Ascending aorta (tissue), 2 donors: ENCODE data around the gene MPV17. TPM values are rescaled to one million over a fixed set of nuclear protein-coding genes. Genes with fewer than 3 reads are reported as not detected.

Experiments
- DNase-seq, 2 donors: peaks; one replicate each; pipeline ENCODE4 v3.0.0-alpha.2; 2019; ENCODE audit warnings: low spot score in 2 of 2
- H3K27ac ChIP-seq, 2 donors: fragments of 200-600 bp; sonication (generic); one replicate each; pipeline ENCODE4 v1.5.1; 2016 to 2017; ENCODE audit warnings: mild to moderate bottlenecking in 1 of 2
- H3K27me3 ChIP-seq: fragments of 200-600 bp; sonication (generic); one replicate; pipeline ENCODE4 v1.5.1; 2017
- H3K36me3 ChIP-seq, 2 donors: fragments of 200-600 bp; sonication (generic); one replicate each; pipeline ENCODE4 v1.5.1; 2016
- H3K4me1 ChIP-seq, 2 donors: fragments of 200-600 bp; sonication (generic); one replicate each; pipeline ENCODE4 v1.5.1; 2016 to 2017; ENCODE audit warnings: mild to moderate bottlenecking in 1 of 2
- H3K4me3 ChIP-seq, 2 donors: fragments of 200-600 bp; sonication (generic); one replicate each; pipeline ENCODE4 v1.5.1; 2016 to 2017; ENCODE audit warnings: mild to moderate bottlenecking in 1 of 2
- H3K9me3 ChIP-seq, 2 donors: fragments of 200-600 bp; sonication (generic); one replicate each; pipeline ENCODE4 v1.5.1; 2016
- CTCF ChIP-seq, 3 experiments: fragments of 200-600 bp in 2 of 3; fragments of 450-650 bp in 1 of 3; sonication (generic) in 2 of 3; IDR thresholded peaks; one replicate each; pipeline ENCODE4 v1.5.1; 2016 to 2019; ENCODE audit warnings: antibody characterized with exemption in 3 of 3, mild to moderate bottlenecking in 1 of 3, moderate library complexity in 1 of 3
- intact Hi-C: fragments of 100-400 bp; cut with DNase I; formaldehyde crosslinking; loops from one replicate; pipeline ENCODE4 v1.15.1; 2023
- total RNA-seq: library from RNA; depleted of rRNA; stranded (reverse); fragments of >200 nt; gene quantifications from one replicate; pipeline ENCODE4 v1.1.0, GENCODE V29; 2016

The MPV17 gene
- total RNA-seq, 1 donor from 2014 or later, result 239 TPM

GRCh38 chr2:27298391-27299080, 24.4 kb downstream of the MPV17 start:
- Histone ChIP-seq H3K9me3 (no peaks in the 10 kb centered on the region), H3K36me3 (no peaks in the 10 kb centered on the region), H3K4me3 (no peak overlapping the region), H3K4me1 (peaks cover 0 to 4% of the 10 kb centered on the region in 2 donors), H3K27ac (no peak overlapping the region), H3K27me3 (no peaks in the 10 kb centered on the region)
- TF ChIP-seq CTCF (IDR thresholded peaks at IDR 0.05), result no peak
- no peak for DNase-seq
- intact Hi-C loops, result no loop called here

- Histone ChIP-seq H3K27ac (no peak overlapping the region), H3K9me3 (no peaks in the 10 kb centered on the region), H3K27me3 (no peaks in the 10 kb centered on the region), H3K4me3 (no peak overlapping the region), H3K36me3 (no peaks in the 10 kb centered on the region), H3K4me1 (no peaks in the 10 kb centered on the region)
- DNase-seq, result no peak
- intact Hi-C loops, result no loop called here
- TF ChIP-seq CTCF (IDR thresholded peaks at IDR 0.05), result no peak
Observed at GRCh38 chr2:27297195-27297594, 25.7 kb downstream of the MPV17 start.

- TF ChIP-seq CTCF (IDR thresholded peaks at IDR 0.05), result no peak
- H3K9me3 ChIP-seq, result no peaks in the 10 kb centered on the region
- no peaks in the 10 kb centered on the region for H3K36me3 ChIP-seq
- DNase-seq, result no peak
- intact Hi-C loops, result no loop called here
- H3K27ac ChIP-seq, result no peak overlapping the region
- H3K27me3 ChIP-seq, result no peaks in the 10 kb centered on the region
- H3K4me3 ChIP-seq, result no peak overlapping the region
- H3K4me1 ChIP-seq, result no peaks in the 10 kb centered on the region
Observed at GRCh38 chr2:27296481-27296880, 26.4 kb downstream of the MPV17 start.

GRCh38 chr2:27294928-27295327, 28.0 kb downstream of the MPV17 start:
- Histone ChIP-seq H3K4me3 (no peak overlapping the region), H3K36me3 (no peaks in the 10 kb centered on the region), H3K27me3 (no peaks in the 10 kb centered on the region), H3K9me3 (no peaks in the 10 kb centered on the region), H3K27ac (no peak overlapping the region), H3K4me1 (no peaks in the 10 kb centered on the region)
- intact Hi-C loops, result no loop called here
- no peak for TF ChIP-seq CTCF (IDR thresholded peaks at IDR 0.05)
- no peak for DNase-seq

GRCh38 chr2:27291865-27292264, 31.0 kb downstream of the MPV17 start:
- H3K27me3 ChIP-seq, result no peaks in the 10 kb centered on the region
- intact Hi-C loops, result no loop called here
- DNase-seq, result no peak

More at GRCh38 chr2:27291865-27292264, 31.0 kb downstream of the MPV17 start:
- no peak overlapping the region for H3K4me3 ChIP-seq
- H3K36me3 ChIP-seq, result no peaks in the 10 kb centered on the region
- no peaks in the 10 kb centered on the region for H3K4me1 ChIP-seq
- H3K27ac ChIP-seq, result no peak overlapping the region
- TF ChIP-seq CTCF (IDR thresholded peaks at IDR 0.05), result no peak
- no peaks in the 10 kb centered on the region for H3K9me3 ChIP-seq
